Measurements from ENCODE around the gene STS. TPM values are rescaled to one million over a fixed set of nuclear protein-coding genes. Genes with fewer than 3 reads are reported as not detected.

The STS gene
- total RNA-seq, 2 donors from 2014 or later = 6.2 to 7.0 TPM

Small RNAs within 50 kb of the gene (microRNA-seq; reads per million reads assigned to microRNA genes)
- gene MIR4767 (ENCODE audit: borderline number of aligned reads in 2 of 2, borderline replicate concordance in 1 of 2) = 0 to 0.71 reads per million in 2 donors

Other genes with a start within 250 kb of the STS start
- 10 to 100 TPM; 17.2 to 27.0 TPM for gene PUDP, start 441 bp downstream of the STS start, total RNA-seq

All from right atrium auricular region (tissue), 2 donors.